HG02852 (cell line): Measurements from ENCODE around the gene METTL18.

ENCODE experiments used
- ATAC-seq: cut with Tn5 transposase; IDR thresholded peaks from one replicate; pipeline ENCODE4 v1.9.1; 2021; ENCODE audit warnings: mild to moderate bottlenecking, moderate library complexity; ENCODE audit not compliant: unreplicated experiment

The METTL18 gene

DNA sequence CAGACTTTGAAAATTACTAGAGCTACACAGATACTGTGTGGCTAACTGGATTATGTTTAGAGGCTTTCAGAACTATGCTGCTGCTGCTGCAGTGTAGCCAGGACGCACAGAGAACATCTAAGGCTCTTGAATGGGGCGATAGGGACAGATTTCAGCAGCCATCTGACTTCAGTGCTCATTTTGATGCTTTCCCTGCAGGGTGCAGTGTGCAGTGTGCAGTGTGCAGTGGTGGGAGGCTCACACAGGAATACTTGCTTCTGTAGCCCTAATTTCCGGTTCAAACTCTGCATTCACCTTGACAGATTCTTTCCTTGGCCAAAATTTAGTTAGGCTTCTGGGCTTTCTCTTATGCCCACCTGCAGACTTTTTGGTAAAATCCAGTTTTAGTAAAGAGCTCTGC lies 7.7 kb downstream of the METTL18 start:
- no peak for ATAC-seq

- ATAC-seq, result no peak
Observed at GRCh38 chr1:169785267-169785666, 9.4 kb downstream of the METTL18 start.

DNA sequence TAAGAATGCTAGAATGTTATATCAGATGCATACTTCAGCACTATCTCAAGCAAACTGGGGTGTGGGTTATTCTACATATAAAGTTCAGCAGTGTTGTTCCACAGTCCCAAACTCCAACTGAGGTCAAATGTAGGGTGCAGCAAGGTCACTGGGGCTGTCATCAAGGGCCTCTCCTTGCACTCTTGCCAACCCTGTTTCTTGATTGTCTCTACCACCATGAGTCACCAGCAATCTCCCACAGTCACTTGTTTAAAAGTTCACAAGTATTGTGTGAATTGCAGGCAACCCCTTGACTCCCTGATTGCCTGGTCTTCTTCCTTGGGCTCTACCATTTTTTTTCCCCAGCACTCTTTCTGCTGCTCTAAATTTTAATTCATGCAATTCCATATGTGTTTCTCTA lies 10.6 kb downstream of the METTL18 start:
- no peak for ATAC-seq

GRCh38 chr1:169782596-169782995 lies 12.1 kb downstream of the METTL18 start:
- ATAC-seq, result no peak

DNA sequence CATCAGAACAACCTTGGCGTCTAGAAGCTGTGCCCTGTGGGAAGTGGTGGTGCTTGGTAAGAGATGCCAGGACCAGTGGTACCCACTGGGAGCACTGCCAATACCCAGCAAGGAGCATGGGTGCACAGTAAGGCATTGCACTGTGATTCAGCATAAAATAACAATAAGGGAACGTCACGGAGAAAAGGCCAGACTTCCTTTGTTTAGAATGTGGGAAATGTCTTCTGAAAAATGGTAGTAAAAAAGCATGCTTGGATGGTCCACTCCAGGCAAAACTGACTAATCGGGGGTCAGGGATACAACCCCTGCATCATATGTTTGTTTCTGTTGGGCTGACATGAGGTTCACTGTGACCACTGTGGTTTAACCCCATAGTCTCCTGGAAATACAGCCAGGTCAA lies 14.7 kb downstream of the METTL18 start:
- ATAC-seq, result no peak

DNA sequence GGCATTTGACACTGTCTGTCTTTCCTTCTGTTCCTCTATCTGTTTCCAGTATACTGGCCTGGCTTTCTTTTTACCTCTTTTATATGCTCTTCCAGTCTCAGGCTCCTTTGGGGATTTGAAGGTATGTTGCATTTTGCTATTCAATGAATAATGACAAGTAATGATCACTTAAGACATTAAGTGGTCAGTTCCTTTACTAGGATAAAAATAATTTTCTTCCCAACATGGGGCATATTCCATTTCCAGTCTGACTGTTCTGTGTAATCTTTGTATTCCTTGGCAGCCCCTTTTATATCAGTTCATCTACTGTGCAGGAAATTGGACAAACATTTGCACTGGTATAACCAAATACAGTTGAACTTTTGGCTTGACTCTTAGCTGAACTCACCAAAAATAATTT lies 15.6 kb downstream of the METTL18 start:
- ATAC-seq, result no peak

DNA sequence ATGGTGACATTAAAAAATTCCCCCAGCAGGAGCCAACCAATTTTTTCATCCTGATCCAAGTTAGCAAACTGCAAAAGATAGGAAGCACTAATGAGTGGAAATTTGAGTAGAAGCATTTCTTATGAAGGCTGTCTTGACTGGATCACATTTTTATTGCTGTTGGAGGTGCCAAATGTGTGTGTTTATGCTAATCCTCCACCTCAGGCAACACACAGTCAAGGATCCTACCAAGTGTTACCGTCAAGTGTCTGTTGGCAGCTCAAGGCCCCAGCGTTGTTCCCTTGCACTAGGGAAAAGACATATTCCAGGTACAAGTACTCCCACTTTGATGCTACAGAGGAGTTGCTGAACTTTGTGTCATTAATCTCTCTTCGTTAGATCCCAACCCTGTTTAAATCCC lies 18.3 kb downstream of the METTL18 start:
- no peak for ATAC-seq

DNA sequence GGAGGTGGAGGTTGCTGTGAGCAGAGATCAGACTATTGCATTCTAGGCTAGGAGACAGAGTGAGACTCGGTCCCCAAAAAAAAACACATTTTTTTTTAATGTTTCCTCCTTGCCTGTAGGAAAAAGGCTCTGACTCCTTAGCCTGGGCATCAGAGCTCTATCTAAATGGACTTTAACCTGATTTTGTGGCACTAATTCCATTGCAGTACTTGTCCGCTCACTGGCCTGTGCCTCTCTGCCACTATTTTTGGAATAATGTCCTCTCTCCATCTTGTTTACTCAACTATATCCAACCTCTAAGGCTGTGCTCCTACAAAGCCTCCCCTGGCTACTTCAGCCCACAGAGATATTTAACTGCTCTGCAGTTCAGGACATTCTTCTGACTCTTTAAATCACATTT lies 26.5 kb downstream of the METTL18 start:
- no peak for ATAC-seq

DNA sequence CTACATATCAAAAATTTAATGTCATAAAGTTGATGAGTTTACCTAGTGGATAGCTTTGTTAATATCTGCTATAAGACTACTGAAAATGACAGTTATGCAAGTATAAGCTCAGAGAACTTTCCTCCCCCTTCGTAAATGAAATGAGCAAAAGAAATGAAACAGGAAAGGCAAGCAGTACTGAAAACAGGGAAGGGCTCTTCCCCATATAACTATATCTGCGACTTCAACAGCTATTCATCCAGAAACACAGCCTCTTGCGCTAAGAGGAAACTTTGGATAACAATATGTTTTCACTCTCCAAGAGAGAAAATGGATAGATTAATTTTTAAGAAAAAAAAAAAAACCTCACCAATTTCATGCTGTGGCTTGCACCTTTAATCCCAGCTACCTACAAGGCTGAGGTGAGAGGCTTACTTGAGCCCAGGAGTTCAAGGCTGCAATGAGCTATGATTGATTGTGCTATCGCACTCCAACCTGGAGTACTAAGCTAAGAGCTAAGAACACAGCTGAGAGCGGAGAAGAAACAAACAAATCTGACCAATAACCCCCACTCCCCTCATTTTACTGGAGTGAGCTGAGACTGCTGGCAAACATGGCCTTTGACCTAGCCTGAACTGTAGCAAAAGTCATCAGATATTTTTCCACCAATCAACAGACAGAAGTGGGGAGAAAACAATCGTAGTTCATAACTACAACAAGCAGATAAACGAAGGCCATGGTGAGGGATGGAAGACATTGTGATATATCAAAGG lies 29.0 kb downstream of the METTL18 start:
- no peak for ATAC-seq

- no peak for ATAC-seq
Observed at GRCh38 chr1:169764919-169765318, 29.8 kb downstream of the METTL18 start.

DNA sequence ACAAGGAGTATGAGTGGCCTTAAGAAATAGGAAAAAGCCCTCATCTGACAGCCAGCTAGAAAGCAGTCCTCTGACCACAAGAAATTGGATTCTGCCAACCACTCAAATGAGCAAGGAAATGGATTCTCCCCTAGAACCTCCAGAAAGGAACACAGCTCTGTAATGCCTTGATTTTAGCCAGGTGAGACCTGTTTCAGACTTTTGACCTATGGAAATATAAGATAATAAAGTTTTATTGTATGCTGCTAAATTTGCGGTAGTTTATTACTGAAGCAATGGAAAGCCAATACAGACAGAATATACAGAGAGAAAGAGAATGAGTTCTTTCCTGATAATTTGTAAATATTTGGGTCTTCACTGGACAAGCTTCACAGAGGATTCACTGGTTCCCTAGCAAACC lies 32.0 kb downstream of the METTL18 start:
- ATAC-seq, result no peak

DNA sequence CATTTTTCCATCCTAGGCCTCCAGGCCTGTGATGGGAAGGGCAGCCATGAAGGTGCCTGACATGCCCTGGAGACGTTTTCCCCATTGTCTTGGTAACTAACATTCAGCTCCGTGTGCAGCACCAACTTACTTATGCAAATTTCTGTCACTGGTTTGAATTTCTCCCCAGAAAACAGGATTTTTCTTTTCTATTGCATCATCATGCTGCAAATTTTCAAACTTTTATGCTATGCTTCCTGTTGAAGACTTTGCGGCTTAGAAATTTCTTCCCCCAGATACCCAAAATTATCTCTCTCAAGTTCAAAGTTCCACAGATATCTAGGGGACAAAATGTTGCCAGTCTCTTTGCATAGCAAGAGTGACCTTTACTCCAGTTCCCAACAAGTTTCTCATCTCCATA lies 35.7 kb downstream of the METTL18 start:
- no peak for ATAC-seq

DNA sequence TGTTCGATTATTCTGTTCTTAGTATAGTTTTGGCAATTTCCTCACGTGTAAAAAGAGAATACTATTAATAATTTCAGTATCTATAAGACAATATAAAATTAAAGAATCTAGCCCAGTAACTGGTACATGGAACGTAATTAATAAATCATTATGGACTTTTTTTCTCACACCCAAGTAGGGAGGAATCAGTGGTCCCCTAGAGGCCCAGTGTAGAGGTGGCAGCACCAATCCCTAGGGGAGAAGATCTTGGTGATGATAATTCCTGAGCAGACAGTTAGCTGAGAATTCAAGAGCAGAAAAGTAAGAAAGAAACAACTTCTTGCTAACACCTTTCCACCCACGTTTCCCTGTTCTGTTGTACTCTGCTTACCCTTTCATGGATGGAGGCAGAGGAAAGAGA lies 41.2 kb downstream of the METTL18 start:
- ATAC-seq, result no peak

GRCh38 chr1:169750041-169750440 lies 44.7 kb downstream of the METTL18 start:
- no peak for ATAC-seq

- ATAC-seq, result no peak
Observed at GRCh38 chr1:169746550-169746949, 48.2 kb downstream of the METTL18 start.

DNA sequence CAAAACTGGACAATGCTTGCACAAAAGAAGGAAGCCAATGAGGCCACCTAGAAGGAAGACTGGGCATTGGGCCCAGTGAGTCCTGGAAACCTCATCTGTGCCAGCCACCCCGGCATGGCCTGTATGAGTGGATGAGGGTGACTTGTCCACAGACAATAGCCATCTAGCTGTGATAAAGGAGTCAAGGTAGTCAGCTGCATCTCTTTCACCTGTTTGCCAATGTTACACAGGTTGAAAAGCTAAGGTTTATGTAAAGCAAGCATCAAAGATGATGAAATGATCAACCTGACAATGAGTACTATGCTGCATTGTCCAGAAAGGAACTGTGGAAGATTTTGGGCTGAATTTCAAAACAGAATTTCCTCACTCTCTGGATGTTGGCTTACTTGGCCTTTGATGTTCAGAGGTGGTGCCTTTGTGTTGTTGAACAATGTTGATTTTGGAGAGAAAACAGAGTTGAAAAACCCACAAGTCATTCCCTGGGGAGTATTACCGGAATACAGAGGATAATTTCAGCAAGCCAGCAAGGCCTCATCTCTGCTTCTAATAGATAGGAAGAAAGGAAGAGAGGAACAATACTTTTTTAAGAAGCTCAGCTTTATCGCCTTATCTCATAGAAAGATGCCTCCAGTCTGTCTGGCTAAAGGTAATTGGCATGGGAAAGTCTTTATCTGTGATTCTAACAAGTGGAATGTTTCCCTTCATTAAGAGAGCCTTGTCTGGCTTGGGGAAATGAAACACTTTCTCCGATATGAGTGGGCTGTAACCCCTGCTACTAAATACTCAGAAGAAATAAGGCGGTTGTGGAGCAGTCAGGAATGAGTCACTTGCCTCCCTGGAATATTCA lies 49.5 kb downstream of the METTL18 start:
- no peak for ATAC-seq
